Uterus (tissue), 2 donors: ENCODE results near the gene COLGALT1.

Experiments
- CTCF ChIP-seq, 4 experiments: fragments of 200-600 bp in 2 of 4; fragments of 450-650 bp in 2 of 4; sonication (generic) in 2 of 4; IDR thresholded peaks; one replicate each; pipeline ENCODE4 v1.5.1; 2016 to 2019; ENCODE audit warnings: antibody characterized with exemption in 4 of 4, mild to moderate bottlenecking in 2 of 4, moderate library complexity in 1 of 4
- POLR2A ChIP-seq, 2 donors: fragments of 450-650 bp; IDR thresholded peaks; one replicate each; pipeline ENCODE4 v1.6.1; 2016; ENCODE audit warnings: antibody characterized with exemption in 2 of 2, mild to moderate bottlenecking in 1 of 2, moderate library complexity in 1 of 2

GRCh38 chr19:17582613-17583012 is 27.2 kb downstream of the COLGALT1 start:
- TF ChIP-seq CTCF (IDR thresholded peaks at IDR 0.05) (no peak), POLR2A (IDR thresholded peaks at IDR 0.05) (no peak)
